DOHH2 (cell line): ENCODE measurements around the gene GPR65.
"Not testable (repeated sequence)": the region's sequence is repeated elsewhere in the genome, so short reads cannot be mapped to it uniquely, and the experiment has no call there.

Source experiments
- H3F3A ChIP-seq: fragments of 200-600 bp; sonication (generic), shearing (Covaris generic); 2 replicates; pipeline ENCODE4 v1.6.0; 2016; ENCODE audit warnings: antibody characterized with exemption, mild to moderate bottlenecking; ENCODE audit not compliant: control insufficient read depth, insufficient read depth
- H3K27ac ChIP-seq: fragments of 200-600 bp; sonication (generic); 2 replicates; pipeline ENCODE4 v1.5.1; 2014; ENCODE audit warnings: low read depth, mild to moderate bottlenecking, low read length, moderate library complexity
- H3K27me3 ChIP-seq: fragments of 200-600 bp; sonication (generic); 2 replicates; pipeline ENCODE4 v1.6.1; 2014; ENCODE audit warnings: mild to moderate bottlenecking, low read length, mixed read lengths; ENCODE audit not compliant: control insufficient read depth
- H3K36me3 ChIP-seq: fragments of 200-600 bp; sonication (generic); 2 replicates; pipeline ENCODE4 v1.6.1; 2014; ENCODE audit warnings: mild to moderate bottlenecking, low read length, moderate library complexity, mixed read lengths; ENCODE audit not compliant: control insufficient read depth
- H3K4me1 ChIP-seq: fragments of 200-600 bp; sonication (generic); 2 replicates; pipeline ENCODE4 v1.6.1; 2014; ENCODE audit warnings: mild to moderate bottlenecking, low read length, mixed read lengths; ENCODE audit not compliant: control insufficient read depth
- H3K4me2 ChIP-seq: fragments of 200-600 bp; sonication (generic); 2 replicates; pipeline ENCODE4 v1.6.0; 2014; ENCODE audit warnings: mild to moderate bottlenecking, low read length, moderate library complexity
- H3K4me3 ChIP-seq: fragments of 200-600 bp; sonication (generic); 2 replicates; pipeline ENCODE4 v1.5.1; 2014; ENCODE audit warnings: mild to moderate bottlenecking, low read length, mixed read lengths
- H3K79me2 ChIP-seq: fragments of 200-600 bp; sonication (generic); 2 replicates; pipeline ENCODE4 v1.6.1; 2014; ENCODE audit warnings: mild to moderate bottlenecking, low read length, mixed read lengths; ENCODE audit not compliant: control insufficient read depth
- H3K9me2 ChIP-seq: fragments of 200-600 bp; sonication (generic); replicated peaks from 2 replicates; pipeline ENCODE4 v1.6.1; 2014; ENCODE audit warnings: mild to moderate bottlenecking, low read length, mixed read lengths; ENCODE audit not compliant: control insufficient read depth
- H3K9me3 ChIP-seq: fragments of 200-600 bp; sonication (generic); 2 replicates; pipeline ENCODE4 v1.6.1; 2014; ENCODE audit warnings: antibody characterized with exemption, low read length, mixed read lengths; ENCODE audit not compliant: control insufficient read depth, insufficient read depth
- H4K20me1 ChIP-seq: fragments of 200-600 bp; sonication (generic); 2 replicates; pipeline ENCODE4 v1.6.0; 2014; ENCODE audit warnings: low read depth, mild to moderate bottlenecking, antibody characterized with exemption, low read length, moderate library complexity; ENCODE audit not compliant: control insufficient read depth, insufficient read depth
- CTCF ChIP-seq: fragments of 200-600 bp; sonication (generic); IDR thresholded peaks from one replicate; pipeline ENCODE4 v1.5.1; 2014; ENCODE audit warnings: antibody characterized with exemption, mild to moderate bottlenecking, low read depth, low read length; ENCODE audit not compliant: poor library complexity, severe bottlenecking
- EZH2phosphoT487 ChIP-seq: fragments of 200-600 bp; sonication (generic); IDR thresholded peaks from 2 replicates; pipeline ENCODE4 v1.6.1; 2017; ENCODE audit warnings: borderline replicate concordance, mild to moderate bottlenecking, antibody characterized with exemption, low read length, moderate library complexity, mixed read lengths

The GPR65 gene

GRCh38 chr14:88023658-88024187, 18.8 kb downstream of the GPR65 start:
- no peak overlapping the region for H3K27ac ChIP-seq

GRCh38 chr14:88024252-88025086, 19.5 kb downstream of the GPR65 start:
- H3K4me3 ChIP-seq, H3K9me2 ChIP-seq, H4K20me1 ChIP-seq, H3K9me3 ChIP-seq, H3K4me2 ChIP-seq, H3K4me1 ChIP-seq, H3K79me2 ChIP-seq, H3K36me3 ChIP-seq, H3F3A ChIP-seq, H3K27ac ChIP-seq, H3K27me3 ChIP-seq: not testable (repeated sequence)

More at GRCh38 chr14:88023658-88024187, 18.8 kb downstream of the GPR65 start:
- H3K4me2 ChIP-seq = no peak overlapping the region
- peaks cover 8% of the 10 kb centered on the region for H3K4me1 ChIP-seq
- H3K79me2 ChIP-seq = no peaks in the 10 kb centered on the region
- H3K27me3 ChIP-seq = no peaks in the 10 kb centered on the region
- no peaks in the 10 kb centered on the region for H3K36me3 ChIP-seq
- no peaks in the 10 kb centered on the region for H3K9me3 ChIP-seq
- no peak overlapping the region for H3K4me3 ChIP-seq
- H3F3A ChIP-seq = no peaks in the 10 kb centered on the region
- H4K20me1 ChIP-seq = no peaks in the 10 kb centered on the region
- H3K9me2 ChIP-seq = no peaks in the 10 kb centered on the region
- TF ChIP-seq CTCF (no peak), EZH2phosphoT487 (no peak)

GRCh38 chr14:88025313-88025712, 20.4 kb downstream of the GPR65 start:
- H3K27ac ChIP-seq = no peak overlapping the region
- no peaks in the 10 kb centered on the region for H3K79me2 ChIP-seq
- no peaks in the 10 kb centered on the region for H3K9me3 ChIP-seq
- no peak for TF ChIP-seq CTCF
- no peak for TF ChIP-seq EZH2phosphoT487
- peaks cover 8% of the 10 kb centered on the region for H3K4me1 ChIP-seq
- no peaks in the 10 kb centered on the region for H3K27me3 ChIP-seq
- H3K36me3 ChIP-seq = no peaks in the 10 kb centered on the region
- no peaks in the 10 kb centered on the region for H3K9me2 ChIP-seq
- no peak overlapping the region for H3K4me3 ChIP-seq
- H4K20me1 ChIP-seq = no peaks in the 10 kb centered on the region
- H3F3A ChIP-seq = no peaks in the 10 kb centered on the region
- no peak overlapping the region for H3K4me2 ChIP-seq

GRCh38 chr14:88026890-88027289, 22.0 kb downstream of the GPR65 start:
- no peak overlapping the region for H3K4me2 ChIP-seq

More at GRCh38 chr14:88026890-88027289, 22.0 kb downstream of the GPR65 start:
- H3K27me3 ChIP-seq = no peaks in the 10 kb centered on the region
- no peak overlapping the region for H3K27ac ChIP-seq
- no peaks in the 10 kb centered on the region for H3K79me2 ChIP-seq
- no peaks in the 10 kb centered on the region for H3K9me2 ChIP-seq
- no peaks in the 10 kb centered on the region for H4K20me1 ChIP-seq
- H3F3A ChIP-seq = no peaks in the 10 kb centered on the region
- no peaks in the 10 kb centered on the region for H3K36me3 ChIP-seq
- peaks cover 8% of the 10 kb centered on the region for H3K4me1 ChIP-seq
- H3K4me3 ChIP-seq = no peak overlapping the region
- no peaks in the 10 kb centered on the region for H3K9me3 ChIP-seq
- TF ChIP-seq CTCF = no peak
- no peak for TF ChIP-seq EZH2phosphoT487
